ENCODE results near the gene TRIM38.

DNA sequence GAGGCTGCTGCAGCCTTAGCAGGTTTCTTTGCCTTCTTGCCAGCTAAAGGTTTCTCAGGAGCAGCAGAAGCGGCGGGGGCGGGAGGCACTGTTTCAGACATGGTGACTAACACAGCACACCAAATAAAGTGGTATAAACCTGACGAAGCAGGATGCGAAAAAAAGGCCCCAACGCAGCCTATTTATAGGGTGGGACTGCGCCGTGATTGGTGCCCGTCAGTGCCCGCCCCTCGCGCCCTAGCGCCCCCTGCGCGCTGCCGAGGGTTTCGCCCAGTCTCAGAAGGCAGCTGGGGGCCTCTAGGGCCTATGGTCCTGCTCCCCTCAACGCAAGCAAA lies 55.0 kb downstream of the TRIM38 start:
- TF ChIP-seq EZH2 (IDR thresholded peaks at IDR 0.05; ENCODE audit: borderline replicate concordance) = no peak
- TF ChIP-seq, protein P1, sequence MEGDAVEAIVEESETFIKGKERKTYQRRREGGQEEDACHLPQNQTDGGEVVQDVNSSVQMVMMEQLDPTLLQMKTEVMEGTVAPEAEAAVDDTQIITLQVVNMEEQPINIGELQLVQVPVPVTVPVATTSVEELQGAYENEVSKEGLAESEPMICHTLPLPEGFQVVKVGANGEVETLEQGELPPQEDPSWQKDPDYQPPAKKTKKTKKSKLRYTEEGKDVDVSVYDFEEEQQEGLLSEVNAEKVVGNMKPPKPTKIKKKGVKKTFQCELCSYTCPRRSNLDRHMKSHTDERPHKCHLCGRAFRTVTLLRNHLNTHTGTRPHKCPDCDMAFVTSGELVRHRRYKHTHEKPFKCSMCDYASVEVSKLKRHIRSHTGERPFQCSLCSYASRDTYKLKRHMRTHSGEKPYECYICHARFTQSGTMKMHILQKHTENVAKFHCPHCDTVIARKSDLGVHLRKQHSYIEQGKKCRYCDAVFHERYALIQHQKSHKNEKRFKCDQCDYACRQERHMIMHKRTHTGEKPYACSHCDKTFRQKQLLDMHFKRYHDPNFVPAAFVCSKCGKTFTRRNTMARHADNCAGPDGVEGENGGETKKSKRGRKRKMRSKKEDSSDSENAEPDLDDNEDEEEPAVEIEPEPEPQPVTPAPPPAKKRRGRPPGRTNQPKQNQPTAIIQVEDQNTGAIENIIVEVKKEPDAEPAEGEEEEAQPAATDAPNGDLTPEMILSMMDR (IDR thresholded peaks at IDR 0.05; ENCODE audit: poor library complexity) = no peak
